Panc1 (cell line): Measurements from ENCODE around the gene NBEAL1.

Source experiments
- TF ChIP-seq, protein P1 (sequence below): fragments of 450-650 bp; IDR thresholded peaks from 2 replicates; pipeline ENCODE4 v1.5.1; 2017; ENCODE audit warnings: mild to moderate bottlenecking
- TF ChIP-seq, protein P2 (sequence below), 2 experiments: IDR thresholded peaks; 2 replicates each; pipeline ENCODE4 v1.6.1; 2011 to 2012; ENCODE audit warnings: low read depth in 2 of 2, control low read depth in 1 of 2, low read length in 1 of 2, mild to moderate bottlenecking in 1 of 2, moderate library complexity in 1 of 2; ENCODE audit not compliant: insufficient read depth in 1 of 2

- TF ChIP-seq, protein P1, sequence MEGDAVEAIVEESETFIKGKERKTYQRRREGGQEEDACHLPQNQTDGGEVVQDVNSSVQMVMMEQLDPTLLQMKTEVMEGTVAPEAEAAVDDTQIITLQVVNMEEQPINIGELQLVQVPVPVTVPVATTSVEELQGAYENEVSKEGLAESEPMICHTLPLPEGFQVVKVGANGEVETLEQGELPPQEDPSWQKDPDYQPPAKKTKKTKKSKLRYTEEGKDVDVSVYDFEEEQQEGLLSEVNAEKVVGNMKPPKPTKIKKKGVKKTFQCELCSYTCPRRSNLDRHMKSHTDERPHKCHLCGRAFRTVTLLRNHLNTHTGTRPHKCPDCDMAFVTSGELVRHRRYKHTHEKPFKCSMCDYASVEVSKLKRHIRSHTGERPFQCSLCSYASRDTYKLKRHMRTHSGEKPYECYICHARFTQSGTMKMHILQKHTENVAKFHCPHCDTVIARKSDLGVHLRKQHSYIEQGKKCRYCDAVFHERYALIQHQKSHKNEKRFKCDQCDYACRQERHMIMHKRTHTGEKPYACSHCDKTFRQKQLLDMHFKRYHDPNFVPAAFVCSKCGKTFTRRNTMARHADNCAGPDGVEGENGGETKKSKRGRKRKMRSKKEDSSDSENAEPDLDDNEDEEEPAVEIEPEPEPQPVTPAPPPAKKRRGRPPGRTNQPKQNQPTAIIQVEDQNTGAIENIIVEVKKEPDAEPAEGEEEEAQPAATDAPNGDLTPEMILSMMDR, result no peak
- TF ChIP-seq, protein P2, sequence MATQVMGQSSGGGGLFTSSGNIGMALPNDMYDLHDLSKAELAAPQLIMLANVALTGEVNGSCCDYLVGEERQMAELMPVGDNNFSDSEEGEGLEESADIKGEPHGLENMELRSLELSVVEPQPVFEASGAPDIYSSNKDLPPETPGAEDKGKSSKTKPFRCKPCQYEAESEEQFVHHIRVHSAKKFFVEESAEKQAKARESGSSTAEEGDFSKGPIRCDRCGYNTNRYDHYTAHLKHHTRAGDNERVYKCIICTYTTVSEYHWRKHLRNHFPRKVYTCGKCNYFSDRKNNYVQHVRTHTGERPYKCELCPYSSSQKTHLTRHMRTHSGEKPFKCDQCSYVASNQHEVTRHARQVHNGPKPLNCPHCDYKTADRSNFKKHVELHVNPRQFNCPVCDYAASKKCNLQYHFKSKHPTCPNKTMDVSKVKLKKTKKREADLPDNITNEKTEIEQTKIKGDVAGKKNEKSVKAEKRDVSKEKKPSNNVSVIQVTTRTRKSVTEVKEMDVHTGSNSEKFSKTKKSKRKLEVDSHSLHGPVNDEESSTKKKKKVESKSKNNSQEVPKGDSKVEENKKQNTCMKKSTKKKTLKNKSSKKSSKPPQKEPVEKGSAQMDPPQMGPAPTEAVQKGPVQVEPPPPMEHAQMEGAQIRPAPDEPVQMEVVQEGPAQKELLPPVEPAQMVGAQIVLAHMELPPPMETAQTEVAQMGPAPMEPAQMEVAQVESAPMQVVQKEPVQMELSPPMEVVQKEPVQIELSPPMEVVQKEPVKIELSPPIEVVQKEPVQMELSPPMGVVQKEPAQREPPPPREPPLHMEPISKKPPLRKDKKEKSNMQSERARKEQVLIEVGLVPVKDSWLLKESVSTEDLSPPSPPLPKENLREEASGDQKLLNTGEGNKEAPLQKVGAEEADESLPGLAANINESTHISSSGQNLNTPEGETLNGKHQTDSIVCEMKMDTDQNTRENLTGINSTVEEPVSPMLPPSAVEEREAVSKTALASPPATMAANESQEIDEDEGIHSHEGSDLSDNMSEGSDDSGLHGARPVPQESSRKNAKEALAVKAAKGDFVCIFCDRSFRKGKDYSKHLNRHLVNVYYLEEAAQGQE (IDR thresholded peaks at IDR 0.05; ENCODE audit: insufficient read depth in 1 of 2, low read depth in 2 of 2, low read length in 1 of 2), result no peak
Observed at GRCh38 chr2:203252818-203253217, 238.1 kb downstream of the NBEAL1 start.
